Activated CD4-positive, alpha-beta T cell treated with anti-CD3 and anti-CD28 coated beads, Interleukin-2, amount 50 U/mL, for 16 hours (primary cell): ENCODE measurements around the gene OR8S1.
A peak's percentile ranks its signal among the peaks of the same experiment; 100 is the strongest.
"Not testable (repeated sequence)": the region's sequence is repeated elsewhere in the genome, so short reads cannot be mapped to it uniquely, and the experiment has no call there.

Source experiments
- DNase-seq: peaks from one replicate; pipeline ENCODE4 v3.0.0-alpha.2; 2020

The OR8S1 gene

DNA sequence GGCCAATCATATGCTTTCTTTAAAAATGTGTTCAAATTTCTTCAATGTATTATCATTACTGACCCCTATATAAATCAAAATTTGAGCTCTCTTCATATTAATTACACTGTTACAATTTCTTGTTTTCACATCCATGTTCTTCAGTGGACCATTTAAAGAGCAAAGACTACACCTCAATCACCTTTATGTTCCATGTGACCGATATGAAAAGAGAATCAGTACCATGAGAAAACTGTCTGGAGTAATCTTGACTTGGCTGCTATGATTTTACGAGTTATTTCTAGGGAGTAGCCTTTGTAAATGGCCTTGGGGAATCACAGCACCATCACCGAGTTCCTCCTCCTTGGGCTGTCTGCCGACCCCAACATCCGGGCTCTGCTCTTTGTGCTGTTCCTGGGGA, at the start of gene OR8S1:
TSS of gene OR8S1 (plus strand) at position 301 of the 400 bp plus-strand sequence. CDS start at position 301, 0 bp downstream.
- no peak for DNase-seq

- DNase-seq, result no peak
These were observed 43.2 kb upstream of the OR8S1 start, which contains the start of gene C12orf54 for GRCh38 chr12:48482198-48482597. TSS of gene C12orf54 (plus strand) at chr12:48482498. CDS start at chr12:48483297, 799 bp downstream.

DNA sequence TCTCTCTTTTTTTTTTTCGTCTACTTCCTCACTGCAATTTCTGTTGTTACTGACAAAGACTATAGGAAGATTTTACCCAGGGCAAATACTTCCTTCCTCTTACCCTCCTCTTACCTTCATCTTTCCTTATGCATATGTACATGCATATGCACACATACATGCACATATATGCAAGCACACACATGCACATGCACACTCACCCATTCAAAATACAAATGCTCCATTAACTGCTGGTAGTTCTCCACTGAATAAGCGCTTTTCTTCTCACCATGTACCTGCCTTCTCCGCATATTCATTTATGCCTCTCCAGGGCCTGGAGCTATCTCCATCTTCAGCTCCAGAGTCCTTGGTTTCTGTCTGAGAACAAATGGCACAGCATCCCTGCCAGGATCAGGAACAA, 42.5 kb upstream of the OR8S1 start:
- DNase-seq, result no peak

DNA sequence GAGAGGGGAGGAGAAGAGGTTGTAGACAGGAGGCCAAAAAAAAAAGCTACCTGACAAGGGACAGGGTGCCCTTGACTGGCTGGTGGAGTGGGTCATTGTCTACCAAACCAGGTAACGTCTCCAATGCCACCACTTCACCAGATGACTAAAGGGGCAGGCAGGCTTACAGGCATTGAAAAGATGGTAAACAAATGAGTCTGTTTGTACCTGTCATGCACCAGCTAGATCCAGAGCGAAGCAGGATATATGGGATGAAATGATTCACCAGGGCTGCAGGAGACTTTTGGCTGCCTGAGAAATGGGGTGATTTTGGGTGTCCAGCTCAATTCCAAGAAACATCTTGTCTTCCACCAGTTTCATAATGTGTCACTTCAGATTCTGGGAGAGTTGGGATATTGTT, 39.2 kb upstream of the OR8S1 start:
- no peak for DNase-seq

GRCh38 chr12:48486679-48487078, 38.8 kb upstream of the OR8S1 start:
- no peak for DNase-seq

DNA sequence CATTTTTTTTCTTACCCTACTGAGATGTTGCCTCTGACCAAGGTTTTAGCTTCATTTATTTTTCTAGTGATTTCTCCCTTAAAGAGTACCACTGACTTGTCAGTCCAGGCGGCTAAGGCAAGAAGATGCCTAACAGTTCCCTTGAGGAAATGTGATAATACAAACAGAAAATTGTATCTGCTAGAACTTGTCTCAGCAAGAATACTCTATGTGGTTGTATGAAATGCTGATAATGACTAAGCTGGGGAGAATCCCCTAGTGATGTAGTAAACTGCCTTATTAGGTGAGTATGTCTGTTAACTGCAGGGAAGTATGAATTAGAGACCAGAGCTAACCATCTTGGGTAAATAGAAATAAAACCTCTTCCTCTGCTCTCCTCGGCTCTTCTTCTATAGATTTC, 36.4 kb upstream of the OR8S1 start:
- DNase-seq, result peak; percentile 3

DNA sequence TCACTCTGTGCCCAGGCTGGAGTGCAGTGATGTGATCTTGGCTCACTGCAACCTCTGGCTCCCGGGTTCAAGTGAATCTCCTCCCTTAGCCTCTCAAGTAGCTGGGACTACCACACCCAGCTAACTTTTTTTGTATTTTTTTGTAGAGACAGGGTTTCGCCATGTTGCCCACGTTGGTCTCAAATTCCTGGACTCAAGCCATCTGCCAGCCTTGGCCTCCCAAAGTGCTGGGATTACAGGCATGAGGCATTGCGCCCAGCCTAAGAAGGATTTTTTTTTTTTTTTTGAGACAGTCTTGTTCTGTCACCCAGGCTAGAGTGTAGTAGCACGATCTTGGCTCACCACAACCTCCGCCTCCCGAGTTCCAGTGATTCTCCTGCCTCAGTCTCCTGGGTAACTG, 36.0 kb upstream of the OR8S1 start:
- DNase-seq, result not testable (repeated sequence)

- not testable (repeated sequence) for DNase-seq
These were observed 25.2 kb upstream of the OR8S1 start for GRCh38 chr12:48500281-48500680.

DNA sequence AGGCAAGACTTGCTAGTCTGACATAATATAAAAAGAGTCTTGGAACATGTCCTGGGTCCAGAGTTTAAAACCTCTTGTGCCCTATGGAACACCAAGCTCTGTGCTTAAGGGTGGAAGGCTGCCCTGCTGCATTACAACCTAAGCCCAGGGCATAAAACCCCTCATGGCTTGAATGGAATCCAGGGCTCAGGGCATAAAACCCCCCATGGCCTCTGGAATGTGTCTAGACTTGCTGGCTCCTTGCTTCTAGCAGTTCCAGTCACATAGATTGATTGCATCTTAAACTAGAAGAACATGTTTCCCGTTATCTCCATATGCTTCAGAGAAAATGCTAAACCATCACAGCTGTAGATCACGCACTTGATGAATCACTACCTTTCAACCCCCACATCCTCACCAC, 18.6 kb upstream of the OR8S1 start:
- not testable (repeated sequence) for DNase-seq

DNA sequence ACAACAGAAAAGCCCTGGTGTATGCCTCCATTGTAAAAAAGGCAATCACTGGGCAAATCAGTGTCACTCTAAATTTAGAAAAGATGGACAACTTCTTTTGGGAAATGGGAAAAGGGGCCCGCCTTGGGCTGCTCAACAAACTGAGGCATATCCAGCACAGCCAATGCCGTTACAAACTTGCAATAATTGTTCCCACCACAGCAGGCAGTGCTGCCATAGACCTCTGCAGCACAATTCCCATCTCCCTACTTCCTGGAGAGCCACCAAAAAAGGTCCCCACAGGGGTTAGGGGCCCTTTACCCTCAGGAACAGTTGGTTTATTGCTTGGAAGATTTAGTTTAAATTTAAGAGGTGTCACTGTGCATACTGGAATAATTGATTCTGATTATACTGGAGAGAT, 16.4 kb upstream of the OR8S1 start:
- no peak for DNase-seq

DNA sequence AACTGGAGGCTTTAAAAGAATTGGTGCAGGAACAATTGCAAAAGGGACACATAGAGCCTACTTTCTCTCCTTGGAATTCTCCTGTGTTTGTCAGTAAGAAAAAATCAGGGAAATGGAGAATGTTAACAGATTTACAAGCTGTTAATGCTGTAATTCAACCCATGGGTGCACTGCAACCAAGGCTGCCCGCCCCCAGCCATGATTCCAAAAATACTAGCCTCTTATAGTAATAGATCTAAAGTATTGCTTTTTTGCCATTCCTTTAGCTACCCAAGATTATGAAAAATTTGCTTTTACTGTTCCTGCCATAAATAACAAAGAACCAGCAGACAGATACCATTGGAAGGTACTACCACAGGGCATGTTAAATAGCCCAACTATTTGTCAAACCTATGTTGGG, 15.3 kb upstream of the OR8S1 start:
- DNase-seq, result no peak

GRCh38 chr12:48512855-48513254, 12.6 kb upstream of the OR8S1 start:
- no peak for DNase-seq

DNA sequence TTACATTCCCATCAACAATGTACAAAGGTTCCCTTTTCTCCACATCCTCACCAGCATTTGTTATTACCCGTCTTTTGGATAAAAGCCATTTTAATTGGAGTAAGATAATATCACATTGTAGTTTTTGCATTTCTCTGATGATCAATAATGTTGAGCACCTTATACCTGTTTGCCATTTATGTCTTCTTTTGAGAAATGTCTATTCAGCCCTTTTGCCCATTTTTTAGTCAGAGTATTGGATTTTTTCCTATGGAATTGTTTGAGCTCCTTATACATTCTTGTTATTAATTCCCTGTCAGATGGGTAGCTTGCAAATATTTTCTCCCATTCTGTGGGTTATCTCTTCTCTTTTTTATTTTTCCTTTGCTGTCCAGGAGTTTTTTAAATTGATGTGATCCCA, 10.7 kb upstream of the OR8S1 start:
- no peak for DNase-seq

- DNase-seq, result not testable (repeated sequence)
These were observed 5.1 kb upstream of the OR8S1 start for GRCh38 chr12:48520381-48520780.

GRCh38 chr12:48527891-48528670, 2.6 kb downstream of the OR8S1 start:
- no peak for DNase-seq

GRCh38 chr12:48532601-48533000, 7.2 kb downstream of the OR8S1 start:
- no peak for DNase-seq

DNA sequence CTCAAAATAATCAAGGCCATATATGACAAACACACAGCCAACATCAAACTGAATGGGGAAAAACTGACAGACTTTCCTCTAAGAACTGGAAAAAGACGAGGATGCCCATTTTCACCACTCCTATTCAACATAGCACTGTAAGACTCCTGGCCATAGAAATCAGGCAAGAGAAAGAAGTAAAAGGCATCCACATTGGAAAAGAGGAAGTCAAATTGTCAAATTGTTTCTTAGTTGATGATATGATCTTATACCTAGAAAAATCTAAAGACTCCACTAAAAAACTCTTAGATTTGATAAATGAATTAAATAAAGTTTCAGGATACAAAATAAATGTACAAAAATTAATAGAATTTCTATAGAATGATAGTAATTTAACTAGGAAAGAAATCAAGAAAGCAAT, 11.2 kb downstream of the OR8S1 start:
- DNase-seq, result no peak

DNA sequence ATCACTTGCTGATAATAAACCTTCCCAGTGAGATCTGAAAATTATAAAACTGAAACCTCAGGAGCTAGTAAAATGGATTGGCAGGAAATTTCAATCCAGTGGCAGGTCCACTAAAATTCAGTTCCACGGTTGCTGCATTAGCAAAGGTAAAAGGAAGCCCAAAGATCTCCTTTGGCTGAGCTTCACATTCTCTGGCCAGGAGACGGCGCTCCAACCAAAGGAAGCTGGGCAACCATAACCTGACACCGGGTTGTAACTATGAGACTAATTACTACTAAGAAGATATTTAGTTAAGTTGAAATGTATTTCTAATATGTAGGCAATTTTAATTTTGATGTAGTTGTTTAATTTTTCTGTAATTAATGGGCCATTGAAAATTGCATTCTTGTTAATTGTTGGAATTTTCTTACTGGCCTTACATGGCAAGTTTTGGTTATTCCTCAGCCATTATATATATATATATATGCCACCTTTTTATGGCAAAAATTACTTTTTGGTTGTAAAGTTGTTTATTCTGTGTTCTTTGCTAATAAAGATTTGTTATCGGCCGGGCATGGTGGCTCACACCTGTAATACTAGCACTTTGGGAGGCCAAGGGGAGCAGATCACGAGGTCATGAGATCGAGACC, 17.0 kb downstream of the OR8S1 start:
- peak; percentile 44 for DNase-seq

- DNase-seq, result no peak
These were observed 20.5 kb downstream of the OR8S1 start for GRCh38 chr12:48545833-48546469.

- DNase-seq, result not testable (repeated sequence)
These were observed 21.6 kb downstream of the OR8S1 start for GRCh38 chr12:48547012-48547411.

DNA sequence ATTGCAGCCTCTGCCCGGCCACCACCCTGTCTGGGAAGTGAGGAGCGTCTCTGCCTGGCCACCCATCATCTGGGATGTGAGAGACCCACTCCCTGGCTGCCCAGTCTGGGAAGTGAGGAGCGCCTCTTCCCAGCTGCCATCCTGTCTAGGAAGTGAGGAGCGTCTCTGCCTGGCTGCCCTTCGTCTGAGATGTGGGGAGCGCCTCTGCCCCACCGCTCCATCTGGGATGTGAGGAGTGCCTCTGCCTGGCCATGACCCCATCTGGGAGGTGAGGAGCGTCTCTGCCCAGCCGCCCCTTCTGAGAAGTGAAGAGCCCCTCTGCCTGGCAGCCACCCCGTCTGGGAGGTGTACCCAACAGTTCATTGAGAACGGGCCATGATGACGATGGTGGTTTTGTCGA, 26.2 kb downstream of the OR8S1 start:
- DNase-seq, result not testable (repeated sequence)

DNA sequence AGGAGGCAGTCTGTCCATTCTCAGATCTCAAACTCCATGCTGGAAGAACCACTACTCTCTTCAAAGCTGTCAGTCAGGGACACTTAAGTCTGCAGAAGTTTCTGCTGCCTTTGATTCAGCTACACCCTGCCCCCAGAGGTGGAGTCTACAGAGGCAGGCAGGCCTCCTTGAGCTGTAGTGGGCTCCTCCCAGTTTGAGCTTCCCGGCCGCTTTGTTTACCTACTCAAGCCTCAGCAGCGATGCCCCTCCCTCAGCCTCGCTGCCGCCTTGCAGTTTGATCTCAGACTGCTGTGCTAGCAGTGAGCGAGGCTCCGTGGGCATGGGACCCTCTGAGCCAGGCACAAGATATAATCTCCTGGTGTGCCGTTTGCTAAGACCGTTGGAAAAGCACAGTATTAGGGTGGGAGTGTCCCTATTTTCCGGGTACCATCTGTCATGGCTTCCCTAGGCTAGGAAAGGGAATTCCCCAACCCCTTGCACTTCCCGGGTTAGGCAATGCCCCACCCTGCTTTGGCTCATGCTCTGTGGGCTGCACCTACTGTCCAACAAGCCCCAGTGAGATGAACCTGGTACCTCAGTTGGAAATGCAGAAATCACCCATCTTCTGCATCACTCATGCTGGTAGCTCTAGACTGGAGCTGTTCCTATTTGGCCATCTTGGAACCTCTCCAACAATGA, 28.4 kb downstream of the OR8S1 start:
- not testable (repeated sequence) for DNase-seq

DNA sequence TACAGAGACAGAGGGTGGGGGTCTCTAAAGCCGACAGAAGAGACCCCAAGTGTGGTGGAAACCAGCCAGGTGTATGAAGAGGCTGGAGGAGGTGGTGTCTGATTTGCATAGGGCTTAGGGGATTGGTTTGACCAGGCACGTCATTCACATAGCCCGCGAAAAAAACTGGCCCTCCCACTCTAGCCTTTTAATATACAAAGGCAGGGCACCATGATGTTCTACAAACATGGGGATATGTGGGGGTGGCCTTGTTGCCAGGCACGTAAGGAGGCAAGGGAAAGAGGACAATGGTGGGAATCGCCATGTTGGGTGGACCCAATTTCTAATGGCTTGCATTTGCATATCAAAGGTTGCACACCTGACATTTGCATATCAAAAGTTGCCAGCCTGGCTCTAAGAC, 31.2 kb downstream of the OR8S1 start:
- no peak for DNase-seq
